Vagina (tissue), 2 donors: Measurements from ENCODE around the gene PLA2G2D.

Source experiments
- POLR2AphosphoS5 ChIP-seq, 2 donors: sonication (generic); formaldehyde crosslinking; IDR thresholded peaks; one replicate each; pipeline ENCODE4 v1.9.0; 2017; ENCODE audit warnings: antibody characterized with exemption in 2 of 2, mild to moderate bottlenecking in 2 of 2, low read depth in 1 of 2; ENCODE audit not compliant: insufficient read depth in 1 of 2
- TF ChIP-seq, protein P1 (sequence below), 3 experiments: fragments of 450-650 bp in 2 of 3; fragments of 200-600 bp in 1 of 3; sonication (generic) in 1 of 3; IDR thresholded peaks; one replicate each; pipeline ENCODE4 v1.5.1; 2017 to 2019; ENCODE audit warnings: antibody characterized with exemption in 3 of 3, mild to moderate bottlenecking in 2 of 3, moderate library complexity in 2 of 3

DNA sequence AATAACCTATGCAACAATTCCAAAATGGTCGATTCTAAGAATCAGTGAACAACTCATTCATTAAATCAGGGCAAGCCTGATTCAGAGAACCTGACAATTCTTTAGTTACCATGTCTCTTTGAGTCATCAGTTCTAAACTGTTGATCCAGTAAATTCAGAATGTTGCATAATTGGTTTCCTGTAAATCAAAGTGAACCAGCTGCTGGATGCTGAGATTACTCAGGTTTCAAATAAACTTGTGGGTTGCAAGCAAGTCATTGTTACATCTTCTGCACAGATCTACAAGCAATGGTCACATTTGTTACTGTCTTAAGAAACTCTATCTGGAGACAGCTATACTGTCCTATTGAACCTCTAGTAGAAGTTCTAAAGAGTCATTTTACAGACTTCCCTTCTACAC lies 16.5 kb downstream of the PLA2G2D start:
- TF ChIP-seq POLR2AphosphoS5 (IDR thresholded peaks at IDR 0.05; ENCODE audit: insufficient read depth in 1 of 2, low read depth in 1 of 2) = peak in 1 of 2 donors; percentile 81
- TF ChIP-seq, protein P1, sequence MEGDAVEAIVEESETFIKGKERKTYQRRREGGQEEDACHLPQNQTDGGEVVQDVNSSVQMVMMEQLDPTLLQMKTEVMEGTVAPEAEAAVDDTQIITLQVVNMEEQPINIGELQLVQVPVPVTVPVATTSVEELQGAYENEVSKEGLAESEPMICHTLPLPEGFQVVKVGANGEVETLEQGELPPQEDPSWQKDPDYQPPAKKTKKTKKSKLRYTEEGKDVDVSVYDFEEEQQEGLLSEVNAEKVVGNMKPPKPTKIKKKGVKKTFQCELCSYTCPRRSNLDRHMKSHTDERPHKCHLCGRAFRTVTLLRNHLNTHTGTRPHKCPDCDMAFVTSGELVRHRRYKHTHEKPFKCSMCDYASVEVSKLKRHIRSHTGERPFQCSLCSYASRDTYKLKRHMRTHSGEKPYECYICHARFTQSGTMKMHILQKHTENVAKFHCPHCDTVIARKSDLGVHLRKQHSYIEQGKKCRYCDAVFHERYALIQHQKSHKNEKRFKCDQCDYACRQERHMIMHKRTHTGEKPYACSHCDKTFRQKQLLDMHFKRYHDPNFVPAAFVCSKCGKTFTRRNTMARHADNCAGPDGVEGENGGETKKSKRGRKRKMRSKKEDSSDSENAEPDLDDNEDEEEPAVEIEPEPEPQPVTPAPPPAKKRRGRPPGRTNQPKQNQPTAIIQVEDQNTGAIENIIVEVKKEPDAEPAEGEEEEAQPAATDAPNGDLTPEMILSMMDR (IDR thresholded peaks at IDR 0.05) = no peak
